Trophoblast cell (in vitro differentiated cells and primary cell): ENCODE measurements around the gene DISP3.

Source experiments
- DNase-seq, 2 donors: peaks; one replicate each; pipeline ENCODE4 v3.0.0-alpha.2; 2016
- H2AFZ ChIP-seq: 2 replicates; pipeline ENCODE4 v1.6.1; 2013; ENCODE audit warnings: low read length, moderate library complexity, mild to moderate bottlenecking; ENCODE audit not compliant: insufficient read depth, poor library complexity
- H2AK5ac ChIP-seq: 2 replicates; pipeline ENCODE4 v1.6.1; 2013; ENCODE audit warnings: mild to moderate bottlenecking, low read length
- H2BK120ac ChIP-seq: 2 replicates; pipeline ENCODE4 v1.6.1; 2013; ENCODE audit warnings: low read length, mild to moderate bottlenecking, moderate library complexity; ENCODE audit not compliant: insufficient read depth, poor library complexity
- H2BK12ac ChIP-seq: 2 replicates; pipeline ENCODE4 v1.6.1; 2013; ENCODE audit warnings: mild to moderate bottlenecking, low read length, moderate library complexity
- H2BK5ac ChIP-seq: 2 replicates; pipeline ENCODE4 v1.6.1; 2013; ENCODE audit warnings: low read length, low read depth, moderate library complexity, mild to moderate bottlenecking; ENCODE audit not compliant: poor library complexity
- H3K14ac ChIP-seq: 2 replicates; pipeline ENCODE4 v1.6.1; 2013; ENCODE audit warnings: mild to moderate bottlenecking, low read length
- H3K18ac ChIP-seq: 2 replicates; pipeline ENCODE4 v1.6.1; 2013; ENCODE audit warnings: mild to moderate bottlenecking, low read length
- H3K23ac ChIP-seq: 2 replicates; pipeline ENCODE4 v1.6.1; 2013; ENCODE audit warnings: low read length
- H3K27ac ChIP-seq: 2 replicates; pipeline ENCODE4 v1.5.1; 2013; ENCODE audit warnings: low read depth, mild to moderate bottlenecking, inconsistent platforms, low read length, moderate library complexity
- H3K27me3 ChIP-seq: 2 replicates; pipeline ENCODE4 v1.6.1; 2013; ENCODE audit warnings: inconsistent platforms, mild to moderate bottlenecking, low read length, moderate library complexity; ENCODE audit not compliant: insufficient read depth
- H3K36me3 ChIP-seq, 2 experiments: 1 replicate in 1 of 2; 2 replicates in 1 of 2; pipeline ENCODE4 v1.6.1; 2013; ENCODE audit warnings: low read length in 2 of 2, mild to moderate bottlenecking in 2 of 2, moderate library complexity in 1 of 2; ENCODE audit not compliant: insufficient read depth in 2 of 2, control insufficient read depth in 1 of 2
- H3K4ac ChIP-seq: 2 replicates; pipeline ENCODE4 v1.6.1; 2013; ENCODE audit warnings: low read depth, mild to moderate bottlenecking, low read length, moderate library complexity
- H3K4me1 ChIP-seq, 2 experiments: 1 replicate in 1 of 2; 2 replicates in 1 of 2; pipeline ENCODE4 v1.6.1; 2013; ENCODE audit warnings: low read length in 2 of 2, mild to moderate bottlenecking in 2 of 2, moderate library complexity in 1 of 2; ENCODE audit not compliant: insufficient read depth in 2 of 2, control insufficient read depth in 1 of 2
- H3K4me2 ChIP-seq: 2 replicates; pipeline ENCODE4 v1.6.1; 2013; ENCODE audit warnings: inconsistent platforms, mild to moderate bottlenecking, low read length, moderate library complexity
- H3K4me3 ChIP-seq: 2 replicates; pipeline ENCODE4 v1.5.1; 2013; ENCODE audit warnings: mild to moderate bottlenecking, low read depth, low read length, inconsistent platforms
- H3K79me1 ChIP-seq: one replicate; pipeline ENCODE4 v1.6.1; 2013; ENCODE audit warnings: low read length
- H3K79me2 ChIP-seq: 2 replicates; pipeline ENCODE4 v1.6.1; 2013; ENCODE audit warnings: low read length, mild to moderate bottlenecking; ENCODE audit not compliant: control insufficient read depth, insufficient read depth, poor library complexity
- H3K9ac ChIP-seq: 2 replicates; pipeline ENCODE4 v1.6.1; 2013; ENCODE audit warnings: mild to moderate bottlenecking, low read length
- H3K9me3 ChIP-seq: 2 replicates; pipeline ENCODE4 v1.6.1; 2013; ENCODE audit warnings: low read depth, mild to moderate bottlenecking, control low read depth, inconsistent platforms, low read length; ENCODE audit not compliant: insufficient read depth
- H4K12ac ChIP-seq: 2 replicates; pipeline ENCODE4 v1.6.1; 2013; ENCODE audit warnings: low read depth, mild to moderate bottlenecking, low read length, moderate library complexity
- H4K8ac ChIP-seq: 2 replicates; pipeline ENCODE4 v1.6.1; 2013; ENCODE audit warnings: low read depth, mild to moderate bottlenecking, low read length, moderate library complexity
- H4K91ac ChIP-seq: one replicate; pipeline ENCODE4 v1.6.1; 2013; ENCODE audit warnings: low read depth, mild to moderate bottlenecking, low read length, moderate library complexity
- WGBS: extraction: QIAGEN DNeasy Blood & Tissue Kit; methylation state at CpG from one replicate; pipeline ENCODE4 v1.1.7; 2013; ENCODE audit warnings: missing lambda C conversion rate; ENCODE audit not compliant: insufficient read length, insufficient coverage; ENCODE audit errors: extremely low coverage; 5-methylcytosine and 5-hydroxymethylcytosine counted together

The DISP3 gene

DNA sequence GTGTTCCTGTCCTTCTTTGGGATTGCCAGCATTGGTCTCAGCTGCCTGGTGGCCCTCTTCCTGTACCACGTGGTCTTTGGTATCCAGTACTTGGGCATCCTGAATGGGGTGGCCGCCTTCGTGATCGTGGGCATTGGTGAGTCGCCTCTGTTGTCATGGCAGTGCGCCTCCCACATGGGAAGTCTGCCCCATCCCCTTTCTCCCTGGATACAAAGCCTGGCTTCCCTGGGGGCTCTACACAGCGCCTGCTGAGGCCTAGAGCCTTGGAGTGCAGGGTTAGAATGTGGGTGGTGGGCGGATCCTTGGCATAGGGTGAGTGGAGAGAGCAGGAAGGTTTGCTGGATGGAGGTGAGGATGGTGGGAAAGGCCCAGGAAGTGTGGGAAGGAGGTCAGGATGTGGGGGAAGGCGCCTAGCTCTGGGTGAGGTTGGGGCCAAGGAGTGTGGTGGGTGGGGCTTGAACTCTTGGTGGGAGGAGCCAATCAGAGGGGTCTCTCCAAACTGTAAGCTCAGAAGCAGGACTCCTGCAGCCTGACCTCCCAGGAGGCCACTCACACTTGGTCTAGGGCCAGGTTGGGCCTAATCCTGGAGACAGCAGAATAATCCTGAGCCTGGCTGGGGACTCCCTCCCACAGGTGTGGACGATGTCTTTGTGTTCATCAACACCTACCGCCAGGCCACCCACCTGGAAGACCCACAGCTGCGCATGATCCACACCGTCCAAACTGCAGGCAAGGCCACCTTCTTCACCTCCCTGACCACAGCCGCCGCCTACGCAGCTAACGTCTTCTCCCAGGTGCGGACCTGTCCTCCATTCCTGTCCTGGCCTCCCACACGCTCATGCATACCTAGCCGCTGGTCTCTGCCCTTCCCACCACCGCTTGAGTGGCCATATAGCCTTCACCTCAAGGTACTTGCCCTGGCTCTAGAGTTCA is 36.7 kb downstream of the DISP3 start:
- H3K27me3 ChIP-seq: no peaks in the 10 kb centered on the region

DNA sequence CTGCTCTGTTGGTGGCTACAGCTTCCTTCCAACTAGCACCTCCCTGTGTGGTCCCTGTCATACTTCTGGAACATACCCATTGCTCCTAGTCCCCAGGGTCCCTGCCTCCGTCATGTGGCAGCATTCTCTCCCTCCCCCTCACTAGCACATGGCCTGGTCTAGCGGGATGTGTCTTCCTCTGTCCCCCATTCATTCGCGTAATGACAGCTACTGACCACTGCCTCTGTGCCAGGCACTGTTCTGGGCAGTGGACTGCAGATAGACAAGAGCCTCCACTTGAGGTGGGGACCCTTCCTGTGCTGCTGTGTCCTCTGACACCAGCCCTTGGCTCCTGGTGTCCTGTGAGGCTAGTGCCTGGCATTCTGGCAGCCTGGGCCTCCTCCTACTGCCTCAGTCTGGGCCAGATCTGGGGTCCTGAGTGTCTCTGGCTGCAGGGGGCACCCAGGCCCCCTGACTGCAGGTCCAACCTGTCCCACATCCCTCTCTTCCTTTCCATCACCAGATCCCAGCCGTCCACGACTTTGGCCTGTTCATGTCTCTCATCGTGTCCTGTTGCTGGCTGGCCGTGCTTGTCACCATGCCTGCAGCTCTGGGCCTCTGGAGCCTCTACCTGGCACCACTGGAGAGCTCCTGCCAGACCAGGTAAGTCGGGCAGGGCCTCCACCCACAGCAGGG is 38.1 kb downstream of the DISP3 start:
- Histone ChIP-seq H3K4me1 (no peaks in the 10 kb centered on the region), H3K9ac (no peak overlapping the region), H4K12ac (no peak overlapping the region), H3K14ac (no peak overlapping the region), H3K79me1 (no peaks in the 10 kb centered on the region), H2BK5ac (no peak overlapping the region), H3K4me3 (no peak overlapping the region), H3K36me3 (no peaks in the 10 kb centered on the region), H3K27ac (no peak overlapping the region), H3K79me2 (no peaks in the 10 kb centered on the region), H3K9me3 (peaks cover 2% of the 10 kb centered on the region), H3K4ac (no peak overlapping the region), H4K91ac (no peak overlapping the region), H3K4me2 (no peak overlapping the region), H2AFZ (no peak overlapping the region), H4K8ac (no peak overlapping the region), H2BK120ac (no peak overlapping the region), H3K18ac (no peak overlapping the region), H2AK5ac (no peak overlapping the region), H3K23ac (no peak overlapping the region), H3K27me3 (no peaks in the 10 kb centered on the region), H2BK12ac (no peak overlapping the region)
- no peak for DNase-seq
- WGBS: no CpG with 5 or more reads among the region's 9 CpGs

More for the DNA sequence above, 36.7 kb downstream of the DISP3 start:
- Histone ChIP-seq H4K91ac (no peak overlapping the region), H3K4me2 (no peak overlapping the region), H4K8ac (no peak overlapping the region), H2AFZ (no peak overlapping the region), H3K27ac (no peak overlapping the region), H2BK12ac (no peak overlapping the region), H3K9ac (no peak overlapping the region), H2BK5ac (no peak overlapping the region), H3K36me3 (no peaks in the 10 kb centered on the region), H4K12ac (no peak overlapping the region), H3K4me3 (peak overlapping the region; percentile 37), H3K79me1 (no peaks in the 10 kb centered on the region), H3K4me1 (no peaks in the 10 kb centered on the region), H3K14ac (no peak overlapping the region), H3K23ac (no peak overlapping the region), H2AK5ac (no peak overlapping the region), H3K18ac (no peak overlapping the region), H3K4ac (no peak overlapping the region), H3K9me3 (peaks cover 4% of the 10 kb centered on the region), H2BK120ac (no peak overlapping the region), H3K79me2 (no peaks in the 10 kb centered on the region)
- WGBS: no CpG with 5 or more reads among the region's 21 CpGs
- no peak for DNase-seq

DNA sequence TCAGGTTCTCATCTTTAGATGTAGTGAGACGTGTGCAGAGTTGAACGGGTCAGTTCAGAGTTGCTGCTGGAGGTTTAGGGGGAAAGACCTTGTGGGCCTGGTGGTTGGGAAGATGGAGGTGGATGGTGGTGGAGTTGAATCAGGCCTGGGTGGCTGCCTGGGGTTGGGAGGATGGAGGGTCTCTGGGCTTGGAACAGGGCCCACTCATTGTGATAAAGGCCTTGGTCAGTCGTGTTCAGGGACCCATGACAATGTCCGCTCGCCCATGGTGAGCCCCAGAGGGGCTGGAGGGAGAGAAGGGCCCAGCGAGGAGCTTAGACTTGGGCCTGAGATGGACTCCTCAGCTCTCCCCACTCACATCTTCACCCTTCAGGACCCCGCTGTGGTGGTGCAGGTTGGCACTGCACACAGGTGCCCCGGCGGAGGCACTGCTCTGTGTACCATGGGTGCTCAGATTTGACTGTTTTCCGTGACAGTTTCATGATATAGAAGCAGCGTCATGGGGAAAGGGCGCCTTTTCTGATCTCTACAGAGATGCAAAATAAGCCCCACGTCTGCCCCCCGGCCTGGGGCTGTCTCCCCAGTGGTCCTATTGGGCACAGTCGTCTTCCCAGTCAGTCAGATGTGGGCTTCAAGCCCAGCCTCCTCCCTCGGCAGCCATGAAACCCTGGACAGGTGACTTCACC is 39.2 kb downstream of the DISP3 start:
- Histone ChIP-seq H3K27ac (no peak overlapping the region), H2AK5ac (no peak overlapping the region), H4K8ac (no peak overlapping the region), H3K4me2 (no peak overlapping the region), H3K36me3 (no peaks in the 10 kb centered on the region), H2BK12ac (no peak overlapping the region), H2BK5ac (no peak overlapping the region), H3K18ac (no peak overlapping the region), H3K4me1 (no peaks in the 10 kb centered on the region), H3K79me2 (no peaks in the 10 kb centered on the region), H3K9ac (no peak overlapping the region), H3K4me3 (no peak overlapping the region), H3K23ac (no peak overlapping the region), H3K4ac (no peak overlapping the region), H4K91ac (no peak overlapping the region), H2AFZ (no peak overlapping the region), H4K12ac (no peak overlapping the region), H3K27me3 (no peaks in the 10 kb centered on the region), H3K14ac (no peak overlapping the region), H3K79me1 (no peaks in the 10 kb centered on the region), H2BK120ac (no peak overlapping the region), H3K9me3 (peaks cover 2% of the 10 kb centered on the region)
- DNase-seq: no peak
- no CpG with 5 or more reads among the region's 16 CpGs for WGBS

DNA sequence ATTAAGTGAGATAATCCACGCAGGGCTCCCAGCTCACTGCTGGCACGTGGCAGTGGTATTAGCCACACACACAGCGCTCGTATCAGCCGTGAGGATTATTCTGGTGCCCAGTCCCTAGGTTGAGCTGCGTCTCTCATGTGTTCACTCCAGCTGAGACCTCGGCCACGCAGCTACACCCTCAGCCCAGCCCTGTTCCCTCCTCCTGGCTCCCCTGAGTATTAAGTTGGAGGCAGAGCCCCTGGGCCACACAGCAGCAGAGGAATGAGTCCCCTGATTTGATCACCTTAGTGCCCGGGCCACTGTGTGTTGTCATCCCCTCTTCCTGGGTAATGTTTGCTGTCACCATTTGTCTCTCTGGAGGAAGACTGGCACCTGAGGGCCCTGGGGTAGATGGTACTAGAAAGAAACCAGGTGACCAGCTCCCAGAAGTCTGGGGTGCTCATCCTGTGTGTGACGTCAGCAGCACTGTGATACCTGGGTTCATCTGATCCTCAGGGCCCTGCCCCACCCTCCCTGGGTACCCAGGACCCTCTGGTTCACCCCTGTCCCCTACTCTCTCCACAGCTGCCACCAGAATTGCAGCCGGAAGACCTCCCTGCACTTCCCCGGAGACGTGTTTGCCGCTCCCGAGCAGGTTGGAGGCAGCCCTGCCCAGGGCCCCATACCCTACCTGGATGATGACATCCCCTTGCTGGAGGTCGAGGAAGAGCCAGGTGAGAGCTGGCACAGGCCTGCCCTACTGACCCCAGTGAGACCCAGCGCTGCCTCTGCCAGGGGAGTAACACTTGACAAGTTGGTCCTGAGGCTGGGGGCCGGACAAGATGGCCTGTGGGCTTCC is 40.1 kb downstream of the DISP3 start:
- DNase-seq: no peak
- Histone ChIP-seq H3K79me1 (no peaks in the 10 kb centered on the region), H2BK5ac (no peak overlapping the region), H3K27me3 (no peaks in the 10 kb centered on the region), H3K79me2 (no peaks in the 10 kb centered on the region), H3K4me2 (no peak overlapping the region), H4K12ac (no peak overlapping the region), H3K27ac (no peak overlapping the region), H3K14ac (no peak overlapping the region), H3K18ac (no peak overlapping the region), H4K8ac (no peak overlapping the region), H3K4ac (no peak overlapping the region), H3K36me3 (no peaks in the 10 kb centered on the region), H2AK5ac (no peak overlapping the region), H3K9ac (no peak overlapping the region), H3K23ac (no peak overlapping the region), H3K4me1 (no peaks in the 10 kb centered on the region), H4K91ac (no peak overlapping the region), H2BK120ac (no peak overlapping the region), H3K9me3 (peaks cover 2% of the 10 kb centered on the region), H2AFZ (no peak overlapping the region), H3K4me3 (no peak overlapping the region), H2BK12ac (no peak overlapping the region)
- WGBS: no CpG with 5 or more reads among the region's 18 CpGs
